HG02870 (cell line): ENCODE measurements around the gene NPW.

Experiments
- ATAC-seq: cut with Tn5 transposase; IDR thresholded peaks from one replicate; pipeline ENCODE4 v1.9.1; 2021; ENCODE audit warnings: mild to moderate bottlenecking, moderate library complexity; ENCODE audit not compliant: unreplicated experiment

NPW gene

GRCh38 chr16:1984347-1985225, 35.0 kb upstream of the NPW start:
- peak; percentile 27 for ATAC-seq

GRCh38 chr16:1985466-1986150, 34.0 kb upstream of the NPW start:
- no peak for ATAC-seq

- no peak for ATAC-seq
Observed at GRCh38 chr16:1987198-1987597, 32.4 kb upstream of the NPW start.

GRCh38 chr16:1989209-1990100, 30.1 kb upstream of the NPW start, which contains the start of gene SYNGR3:
SYNGR3 (plus strand) TSS chr16:1989970; CDS start chr16:1990103, 133 bp downstream.
- no peak for ATAC-seq

- ATAC-seq: no peak
Observed at GRCh38 chr16:1990101-1990350, 29.6 kb upstream of the NPW start.

- no peak for ATAC-seq
Observed at GRCh38 chr16:1990351-1991134, 29.0 kb upstream of the NPW start.

GRCh38 chr16:1991135-1991551, 28.4 kb upstream of the NPW start:
- no peak for ATAC-seq

- no peak for ATAC-seq
Observed at GRCh38 chr16:1991588-1991947, 28.0 kb upstream of the NPW start.

- ATAC-seq: no peak
Observed at GRCh38 chr16:1991948-1992703, 27.5 kb upstream of the NPW start.

GRCh38 chr16:1992704-1993317, 26.8 kb upstream of the NPW start:
- no peak for ATAC-seq

GRCh38 chr16:1993731-1994131, 25.9 kb upstream of the NPW start:
- ATAC-seq: no peak

- ATAC-seq: no peak
Observed at GRCh38 chr16:1997494-1998359, 21.9 kb upstream of the NPW start.

GRCh38 chr16:1998360-1998835, 21.2 kb upstream of the NPW start:
- no peak for ATAC-seq

GRCh38 chr16:1998852-1999801, 20.5 kb upstream of the NPW start:
- no peak for ATAC-seq

- ATAC-seq: no peak
Observed at GRCh38 chr16:1999866-2000514, 19.6 kb upstream of the NPW start.

- no peak for ATAC-seq
Observed at GRCh38 chr16:2001035-2001434, 18.6 kb upstream of the NPW start.
